GM19438 (cell line): Measurements from ENCODE around the gene NECTIN1.

Experiments
- ATAC-seq: cut with Tn5 transposase; IDR thresholded peaks from one replicate; pipeline ENCODE4 v1.9.1; 2021; ENCODE audit warnings: low read depth; ENCODE audit not compliant: unreplicated experiment

The NECTIN1 gene

GRCh38 chr11:119734788-119735187, 5.8 kb upstream of the NECTIN1 start:
- no peak for ATAC-seq

- no peak for ATAC-seq
Observed at GRCh38 chr11:119730789-119731386, 1.9 kb upstream of the NECTIN1 start.

- no peak for ATAC-seq
Observed at GRCh38 chr11:119729951-119730613, 1.1 kb upstream of the NECTIN1 start.

GRCh38 chr11:119729581-119729927, 554 bp upstream of the NECTIN1 start:
- peak; percentile 14 for ATAC-seq

GRCh38 chr11:119728211-119728626, 781 bp downstream of the NECTIN1 start:
- ATAC-seq, result no peak

- no peak for ATAC-seq
Observed at GRCh38 chr11:119727523-119728151, 1.4 kb downstream of the NECTIN1 start.

GRCh38 chr11:119726585-119727522, 2.1 kb downstream of the NECTIN1 start:
- no peak for ATAC-seq

- ATAC-seq, result no peak
Observed at GRCh38 chr11:119726150-119726553, 2.8 kb downstream of the NECTIN1 start.

GRCh38 chr11:119724956-119725355, 4.0 kb downstream of the NECTIN1 start:
- no peak for ATAC-seq

- ATAC-seq, result no peak
Observed at GRCh38 chr11:119723952-119724325, 5.1 kb downstream of the NECTIN1 start.

- ATAC-seq, result no peak
Observed at GRCh38 chr11:119723243-119723951, 5.6 kb downstream of the NECTIN1 start.

- ATAC-seq, result no peak
Observed at GRCh38 chr11:119722281-119722794, 6.7 kb downstream of the NECTIN1 start.

GRCh38 chr11:119721129-119722120, 7.6 kb downstream of the NECTIN1 start:
- no peak for ATAC-seq

- ATAC-seq, result no peak
Observed at GRCh38 chr11:119720311-119720913, 8.6 kb downstream of the NECTIN1 start.

- ATAC-seq, result no peak
Observed at GRCh38 chr11:119717839-119718534, 11.0 kb downstream of the NECTIN1 start.

- ATAC-seq, result no peak
Observed at GRCh38 chr11:119716582-119717498, 12.2 kb downstream of the NECTIN1 start.

GRCh38 chr11:119714590-119714989, 14.4 kb downstream of the NECTIN1 start:
- ATAC-seq, result no peak
